Stomach smooth muscle (tissue), 2 donors: ENCODE results near the gene RAD18.

Source experiments
- H3K27ac ChIP-seq: one replicate; pipeline ENCODE4 v1.7.0; 2013; ENCODE audit warnings: mild to moderate bottlenecking, low read length, inconsistent platforms
- H3K27me3 ChIP-seq, 2 donors: one replicate each; pipeline ENCODE4 v1.7.0; 2013; ENCODE audit warnings: low read length in 2 of 2; ENCODE audit not compliant: insufficient read depth in 2 of 2, control insufficient read depth in 1 of 2
- H3K36me3 ChIP-seq, 2 donors: one replicate each; pipeline ENCODE4 v1.7.0; 2013; ENCODE audit warnings: low read length in 2 of 2; ENCODE audit not compliant: control insufficient read depth in 2 of 2, insufficient read depth in 2 of 2
- H3K4me1 ChIP-seq: one replicate; pipeline ENCODE4 v1.7.0; 2013; ENCODE audit warnings: low read length; ENCODE audit not compliant: control insufficient read depth, insufficient read depth
- H3K4me3 ChIP-seq, 2 donors: one replicate each; pipeline ENCODE4 v1.7.0; 2013; ENCODE audit warnings: low read length in 2 of 2
- H3K9ac ChIP-seq, 2 donors: one replicate each; pipeline ENCODE4 v1.7.0; 2013; ENCODE audit warnings: low read length in 2 of 2, mild to moderate bottlenecking in 1 of 2
- H3K9me3 ChIP-seq, 2 donors: one replicate each; pipeline ENCODE4 v1.7.0; 2013; ENCODE audit warnings: low read length in 2 of 2; ENCODE audit not compliant: control insufficient read depth in 2 of 2
- donor health status: healthy.
- donor health status: Pancreatic carcinoma.

RAD18 gene

GRCh38 chr3:8865697-8866096 is 97.6 kb downstream of the RAD18 start:
- H3K9me3 ChIP-seq, result peaks cover 0 to 3% of the 10 kb centered on the region in 2 donors
- no peak overlapping the region for H3K4me3 ChIP-seq
- no peak overlapping the region for H3K27ac ChIP-seq
- H3K9ac ChIP-seq, result no peak overlapping the region
- no peaks in the 10 kb centered on the region for H3K4me1 ChIP-seq
- no peaks in the 10 kb centered on the region for H3K27me3 ChIP-seq
- H3K36me3 ChIP-seq, result no peaks in the 10 kb centered on the region

- Histone ChIP-seq H3K27ac (no peak overlapping the region), H3K9me3 (peaks cover 0 to 3% of the 10 kb centered on the region in 2 donors), H3K36me3 (no peaks in the 10 kb centered on the region), H3K4me1 (no peaks in the 10 kb centered on the region), H3K27me3 (no peaks in the 10 kb centered on the region), H3K9ac (no peak overlapping the region), H3K4me3 (no peak overlapping the region)
These were observed 98.6 kb downstream of the RAD18 start for GRCh38 chr3:8864402-8865350.

GRCh38 chr3:8863891-8864290 is 99.4 kb downstream of the RAD18 start:
- Histone ChIP-seq H3K36me3 (no peaks in the 10 kb centered on the region), H3K9me3 (peaks cover 0 to 3% of the 10 kb centered on the region in 2 donors), H3K27ac (no peak overlapping the region), H3K4me3 (no peak overlapping the region), H3K27me3 (no peaks in the 10 kb centered on the region), H3K4me1 (no peaks in the 10 kb centered on the region), H3K9ac (no peak overlapping the region)

GRCh38 chr3:8857720-8858367 is 105.4 kb downstream of the RAD18 start:
- H3K27ac ChIP-seq, result no peak overlapping the region
- H3K9me3 ChIP-seq, result no peaks in the 10 kb centered on the region
- H3K4me3 ChIP-seq, result no peak overlapping the region
- no peaks in the 10 kb centered on the region for H3K36me3 ChIP-seq
- no peaks in the 10 kb centered on the region for H3K4me1 ChIP-seq
- H3K27me3 ChIP-seq, result no peaks in the 10 kb centered on the region
- H3K9ac ChIP-seq, result no peak overlapping the region

GRCh38 chr3:8856721-8857120 is 106.6 kb downstream of the RAD18 start:
- Histone ChIP-seq H3K9ac (no peak overlapping the region), H3K9me3 (no peaks in the 10 kb centered on the region), H3K4me1 (no peaks in the 10 kb centered on the region), H3K4me3 (no peak overlapping the region), H3K27me3 (no peaks in the 10 kb centered on the region), H3K36me3 (no peaks in the 10 kb centered on the region), H3K27ac (no peak overlapping the region)

GRCh38 chr3:8856071-8856470 is 107.2 kb downstream of the RAD18 start:
- H3K4me3 ChIP-seq, result no peak overlapping the region
- no peaks in the 10 kb centered on the region for H3K9me3 ChIP-seq
- H3K36me3 ChIP-seq, result no peaks in the 10 kb centered on the region
- H3K27ac ChIP-seq, result no peak overlapping the region
- no peak overlapping the region for H3K9ac ChIP-seq
- no peaks in the 10 kb centered on the region for H3K4me1 ChIP-seq
- H3K27me3 ChIP-seq, result no peaks in the 10 kb centered on the region

GRCh38 chr3:8854656-8855055 is 108.6 kb downstream of the RAD18 start:
- no peaks in the 10 kb centered on the region for H3K27me3 ChIP-seq

GRCh38 chr3:8853081-8853480 is 110.2 kb downstream of the RAD18 start:
- H3K4me3 ChIP-seq, result no peak overlapping the region

More at GRCh38 chr3:8854656-8855055, 108.6 kb downstream of the RAD18 start:
- Histone ChIP-seq H3K9me3 (no peaks in the 10 kb centered on the region), H3K4me1 (no peaks in the 10 kb centered on the region), H3K27ac (no peak overlapping the region), H3K9ac (no peak overlapping the region), H3K36me3 (no peaks in the 10 kb centered on the region), H3K4me3 (no peak overlapping the region)

GRCh38 chr3:8852511-8852910 is 110.8 kb downstream of the RAD18 start:
- no peak overlapping the region for H3K27ac ChIP-seq
- H3K36me3 ChIP-seq, result no peaks in the 10 kb centered on the region
- H3K4me3 ChIP-seq, result no peak overlapping the region
- peaks cover 4% of the 10 kb centered on the region for H3K4me1 ChIP-seq
- H3K9ac ChIP-seq, result no peak overlapping the region
- H3K27me3 ChIP-seq, result no peaks in the 10 kb centered on the region
- no peaks in the 10 kb centered on the region for H3K9me3 ChIP-seq

More at GRCh38 chr3:8853081-8853480, 110.2 kb downstream of the RAD18 start:
- Histone ChIP-seq H3K9me3 (no peaks in the 10 kb centered on the region), H3K27me3 (no peaks in the 10 kb centered on the region), H3K36me3 (no peaks in the 10 kb centered on the region), H3K9ac (no peak overlapping the region), H3K27ac (no peak overlapping the region), H3K4me1 (peaks cover 4% of the 10 kb centered on the region)

GRCh38 chr3:8851703-8852102 is 111.6 kb downstream of the RAD18 start:
- Histone ChIP-seq H3K27ac (no peak overlapping the region), H3K36me3 (no peaks in the 10 kb centered on the region), H3K27me3 (no peaks in the 10 kb centered on the region), H3K4me1 (peaks cover 4% of the 10 kb centered on the region), H3K9me3 (no peaks in the 10 kb centered on the region), H3K9ac (no peak overlapping the region), H3K4me3 (no peak overlapping the region)

- H3K27me3 ChIP-seq, result no peaks in the 10 kb centered on the region
- peaks cover 4% of the 10 kb centered on the region for H3K4me1 ChIP-seq
- no peak overlapping the region for H3K27ac ChIP-seq
- H3K9ac ChIP-seq, result no peak overlapping the region
- H3K9me3 ChIP-seq, result no peaks in the 10 kb centered on the region
- no peak overlapping the region for H3K4me3 ChIP-seq
- H3K36me3 ChIP-seq, result no peaks in the 10 kb centered on the region
These were observed 114.6 kb downstream of the RAD18 start for GRCh38 chr3:8848696-8849131.
